Measurements from ENCODE around the gene CXCL6. TPM values are rescaled to one million over a fixed set of nuclear protein-coding genes. Genes with fewer than 3 reads are reported as not detected.

CXCL6 gene
- 0.43 and 0.57 TPM in 2 replicates for polyA plus RNA-seq (2011; rRNA removed)
- not detected in 2 replicates for polyA minus RNA-seq (2011; rRNA and poly(A)+ RNA removed)

DNA sequence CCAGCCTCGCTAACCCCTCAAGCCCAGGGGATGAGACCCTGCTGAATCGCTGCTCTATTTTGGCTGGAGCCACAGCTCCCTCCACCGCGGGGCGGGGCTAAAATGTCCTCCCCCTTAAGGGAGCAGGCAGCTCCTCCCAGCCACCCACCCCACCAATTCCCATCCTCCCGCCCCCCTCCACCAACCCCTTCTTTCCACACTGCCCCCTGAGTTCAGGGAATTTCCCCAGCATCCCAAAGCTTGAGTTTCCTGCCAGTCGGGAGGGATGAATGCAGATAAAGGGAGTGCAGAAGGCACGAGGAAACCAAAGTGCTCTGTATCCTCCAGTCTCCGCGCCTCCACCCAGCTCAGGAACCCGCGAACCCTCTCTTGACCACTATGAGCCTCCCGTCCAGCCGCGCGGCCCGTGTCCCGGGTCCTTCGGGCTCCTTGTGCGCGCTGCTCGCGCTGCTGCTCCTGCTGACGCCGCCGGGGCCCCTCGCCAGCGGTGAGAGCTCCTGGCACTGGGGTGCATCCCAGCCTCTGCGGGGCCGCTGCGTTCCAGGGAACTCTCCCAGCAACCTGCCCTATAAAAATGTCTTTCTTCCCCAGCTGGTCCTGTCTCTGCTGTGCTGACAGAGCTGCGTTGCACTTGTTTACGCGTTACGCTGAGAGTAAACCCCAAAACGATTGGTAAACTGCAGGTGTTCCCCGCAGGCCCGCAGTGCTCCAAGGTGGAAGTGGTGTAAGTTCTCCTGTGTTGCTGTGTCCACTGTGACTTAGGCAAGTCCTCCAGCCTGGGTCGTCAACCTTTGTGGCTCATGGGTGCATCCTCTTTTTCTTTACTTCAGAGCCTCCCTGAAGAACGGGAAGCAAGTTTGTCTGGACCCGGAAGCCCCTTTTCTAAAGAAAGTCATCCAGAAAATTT lies at the start of gene CXCL6:
Gene CXCL6 (plus strand): TSS at position 306 of the 907 bp plus-strand sequence. CDS start 73 bp downstream, at position 379.
- POLR2A ChIA-PET = interaction anchor here (1.1 kb wide), 1 partner anchor 55 kb away, joined by 3 read pairs; no protein-coding TSS in a partner anchor
- CTCF ChIA-PET = interaction anchor here (1.4 kb wide), 1 partner anchor 107 kb away, joined by 3 read pairs; no protein-coding TSS in a partner anchor
- Histone ChIP-seq H3K27me3 (ENCODE audit: control insufficient read depth, insufficient read depth, low read length) (no peaks in the 10 kb centered on the region), H3K9me3 (ENCODE audit: control insufficient read depth, insufficient read depth, low read length) (no peaks in the 10 kb centered on the region), H3K27ac (ENCODE audit: low read depth, low read length) (no peak within 1 kb of the TSS), H3K4me3 (ENCODE audit: low read depth, low read length) (peak within 1 kb of the TSS; percentile 54)
- no peak for DNase-seq (ENCODE audit: low read depth, low spot score)
- TF ChIP-seq, protein P1, sequence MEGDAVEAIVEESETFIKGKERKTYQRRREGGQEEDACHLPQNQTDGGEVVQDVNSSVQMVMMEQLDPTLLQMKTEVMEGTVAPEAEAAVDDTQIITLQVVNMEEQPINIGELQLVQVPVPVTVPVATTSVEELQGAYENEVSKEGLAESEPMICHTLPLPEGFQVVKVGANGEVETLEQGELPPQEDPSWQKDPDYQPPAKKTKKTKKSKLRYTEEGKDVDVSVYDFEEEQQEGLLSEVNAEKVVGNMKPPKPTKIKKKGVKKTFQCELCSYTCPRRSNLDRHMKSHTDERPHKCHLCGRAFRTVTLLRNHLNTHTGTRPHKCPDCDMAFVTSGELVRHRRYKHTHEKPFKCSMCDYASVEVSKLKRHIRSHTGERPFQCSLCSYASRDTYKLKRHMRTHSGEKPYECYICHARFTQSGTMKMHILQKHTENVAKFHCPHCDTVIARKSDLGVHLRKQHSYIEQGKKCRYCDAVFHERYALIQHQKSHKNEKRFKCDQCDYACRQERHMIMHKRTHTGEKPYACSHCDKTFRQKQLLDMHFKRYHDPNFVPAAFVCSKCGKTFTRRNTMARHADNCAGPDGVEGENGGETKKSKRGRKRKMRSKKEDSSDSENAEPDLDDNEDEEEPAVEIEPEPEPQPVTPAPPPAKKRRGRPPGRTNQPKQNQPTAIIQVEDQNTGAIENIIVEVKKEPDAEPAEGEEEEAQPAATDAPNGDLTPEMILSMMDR (IDR thresholded peaks at IDR 0.05; ENCODE audit: low read depth, low read length) = no peak

DNA sequence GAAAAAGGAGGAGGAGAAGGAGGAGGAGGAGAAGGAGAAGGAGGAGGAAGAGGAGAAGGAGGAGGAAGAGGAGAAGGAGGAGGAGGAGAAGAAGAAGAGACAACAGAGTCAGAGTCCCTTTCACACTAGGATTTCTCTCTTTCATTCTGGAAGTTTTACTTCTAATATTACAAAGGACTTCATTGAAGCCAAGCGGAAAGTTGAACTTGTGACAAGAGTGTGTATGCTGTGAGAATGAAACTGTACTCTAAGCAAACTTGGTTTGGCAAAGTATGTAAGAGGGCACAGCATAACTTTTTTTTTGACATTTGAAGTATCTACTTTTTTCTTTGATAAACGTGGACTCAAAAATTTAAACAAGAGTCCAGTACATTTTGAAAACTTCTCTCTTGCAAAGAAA lies 48.1 kb upstream of the CXCL6 start:
- H3K9me3 ChIP-seq (ENCODE audit: control insufficient read depth, insufficient read depth, low read length) = no peaks in the 10 kb centered on the region
- ChIA-PET POLR2A (no interaction called here), CTCF (no interaction called here)
- DNase-seq (ENCODE audit: low read depth, low spot score) = no peak
- H3K27ac ChIP-seq (ENCODE audit: low read depth, low read length) = no peak overlapping the region
- H3K27me3 ChIP-seq (ENCODE audit: control insufficient read depth, insufficient read depth, low read length) = no peaks in the 10 kb centered on the region
- no peak overlapping the region for H3K4me3 ChIP-seq (ENCODE audit: low read depth, low read length)
- TF ChIP-seq, protein P1 (IDR thresholded peaks at IDR 0.05; ENCODE audit: low read depth, low read length) = no peak

DNA sequence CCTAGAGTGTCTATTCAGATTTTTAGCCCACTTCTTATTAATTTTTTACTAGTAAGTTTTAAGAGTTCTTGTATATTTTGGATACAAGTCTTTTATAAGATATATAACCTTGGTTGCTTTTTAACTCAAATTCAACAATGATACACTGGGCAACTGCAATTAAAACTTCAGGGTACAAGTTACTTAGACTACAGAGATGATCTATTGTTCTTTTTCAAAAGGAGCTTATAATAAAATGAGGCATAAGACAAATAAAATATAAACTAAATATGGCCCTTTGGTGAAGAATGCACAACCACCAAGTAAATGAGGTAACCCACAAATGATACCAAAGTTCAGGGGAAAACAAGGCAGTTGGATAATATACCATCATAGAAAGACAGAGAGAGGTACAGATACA lies 37.6 kb upstream of the CXCL6 start:
- CTCF ChIA-PET = no interaction called here
- TF ChIP-seq, protein P1 (IDR thresholded peaks at IDR 0.05; ENCODE audit: low read depth, low read length) = no peak
- no peak for DNase-seq (ENCODE audit: low read depth, low spot score)
- no peaks in the 10 kb centered on the region for H3K27me3 ChIP-seq (ENCODE audit: control insufficient read depth, insufficient read depth, low read length)
- no peaks in the 10 kb centered on the region for H3K9me3 ChIP-seq (ENCODE audit: control insufficient read depth, insufficient read depth, low read length)
- no peak overlapping the region for H3K4me3 ChIP-seq (ENCODE audit: low read depth, low read length)
- no peak overlapping the region for H3K27ac ChIP-seq (ENCODE audit: low read depth, low read length)
- POLR2A ChIA-PET = no interaction called here

GRCh38 chr4:73800206-73800605 lies 36.3 kb upstream of the CXCL6 start:
- Histone ChIP-seq H3K4me3 (ENCODE audit: low read depth, low read length) (no peak overlapping the region), H3K9me3 (ENCODE audit: control insufficient read depth, insufficient read depth, low read length) (peaks cover 5% of the 10 kb centered on the region), H3K27me3 (ENCODE audit: control insufficient read depth, insufficient read depth, low read length) (no peaks in the 10 kb centered on the region), H3K27ac (ENCODE audit: low read depth, low read length) (no peak overlapping the region)
- CTCF ChIA-PET = no interaction called here
- TF ChIP-seq, protein P1 (IDR thresholded peaks at IDR 0.05; ENCODE audit: low read depth, low read length) = no peak
- DNase-seq (ENCODE audit: low read depth, low spot score) = no peak
- POLR2A ChIA-PET = no interaction called here

DNA sequence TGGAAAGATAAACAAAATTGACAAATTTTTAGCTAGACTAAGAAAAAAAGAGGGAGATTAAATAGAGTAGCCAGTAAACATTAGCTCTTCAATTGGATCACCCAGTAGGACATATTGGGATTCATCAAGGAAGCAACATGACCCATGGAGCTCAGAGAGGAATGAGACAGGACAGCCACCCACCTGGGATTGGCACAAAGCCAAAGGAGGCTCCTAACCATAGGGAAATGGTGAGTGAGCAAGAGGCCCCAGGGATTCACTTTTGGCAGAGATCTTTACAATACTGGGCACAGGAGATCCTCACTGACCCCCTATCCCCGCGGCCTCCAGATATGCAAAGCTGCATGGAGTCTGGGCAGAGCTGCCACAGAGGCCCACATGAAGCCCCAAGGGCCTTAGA lies 34.8 kb upstream of the CXCL6 start:
- H3K27me3 ChIP-seq (ENCODE audit: control insufficient read depth, insufficient read depth, low read length) = no peaks in the 10 kb centered on the region
- H3K9me3 ChIP-seq (ENCODE audit: control insufficient read depth, insufficient read depth, low read length) = peaks cover 5% of the 10 kb centered on the region
- no peak overlapping the region for H3K27ac ChIP-seq (ENCODE audit: low read depth, low read length)
- CTCF ChIA-PET = interaction anchor here (0.7 to 0.8 kb wide), 2 partner anchors 74 to 333 kb away, joined by 3 read pairs; no protein-coding TSS in a partner anchor
- DNase-seq (ENCODE audit: low read depth, low spot score) = no peak
- TF ChIP-seq, protein P1 (IDR thresholded peaks at IDR 0.05; ENCODE audit: low read depth, low read length) = no peak
- POLR2A ChIA-PET = no interaction called here
- H3K4me3 ChIP-seq (ENCODE audit: low read depth, low read length) = no peak overlapping the region

Measured in AG04450 (cell line).